A673 (cell line): Measurements from ENCODE around the gene NR5A2.
A peak's percentile ranks its signal among the peaks of the same experiment; 100 is the strongest.

Experiments used
- EZH2 ChIP-seq: fragments of 200-600 bp; sonication (generic); IDR thresholded peaks from 2 replicates; pipeline ENCODE4 v1.6.1; 2017; ENCODE audit warnings: borderline replicate concordance, low read depth, mild to moderate bottlenecking, mixed read lengths, antibody characterized with exemption, low read length; ENCODE audit not compliant: poor library complexity, severe bottlenecking
- TF ChIP-seq, protein P1 (sequence below): fragments of 300-800, 200-600 bp; sonication (generic); conservative IDR thresholded peaks from 2 replicates; pipeline ENCODE4 v1.5.1; 2017; ENCODE audit warnings: low read depth, mild to moderate bottlenecking, antibody characterized with exemption, low read length, moderate library complexity, mixed read lengths

DNA sequence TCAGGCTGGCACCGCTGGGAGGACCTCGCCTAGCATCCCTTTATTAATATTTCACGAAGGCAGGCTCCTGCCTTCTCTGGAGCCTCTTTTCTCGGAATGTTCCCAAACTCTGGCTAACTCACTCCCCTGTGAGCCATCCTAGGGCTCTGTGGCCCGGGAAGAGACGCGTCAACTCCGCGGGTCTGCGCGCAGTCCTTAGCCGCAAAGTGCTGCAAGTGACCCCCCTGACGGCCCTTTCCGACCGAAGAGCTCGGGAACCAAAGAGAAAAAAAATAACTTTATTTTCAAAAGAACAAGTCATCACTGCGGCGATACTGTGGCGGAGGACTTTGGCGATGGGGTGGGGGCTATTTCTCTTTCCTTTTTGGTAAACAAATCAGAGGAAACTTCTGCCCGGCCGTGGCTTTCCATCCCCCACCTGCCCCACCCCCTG, 14.6 kb downstream of the NR5A2 start:
- TF ChIP-seq, protein P1, sequence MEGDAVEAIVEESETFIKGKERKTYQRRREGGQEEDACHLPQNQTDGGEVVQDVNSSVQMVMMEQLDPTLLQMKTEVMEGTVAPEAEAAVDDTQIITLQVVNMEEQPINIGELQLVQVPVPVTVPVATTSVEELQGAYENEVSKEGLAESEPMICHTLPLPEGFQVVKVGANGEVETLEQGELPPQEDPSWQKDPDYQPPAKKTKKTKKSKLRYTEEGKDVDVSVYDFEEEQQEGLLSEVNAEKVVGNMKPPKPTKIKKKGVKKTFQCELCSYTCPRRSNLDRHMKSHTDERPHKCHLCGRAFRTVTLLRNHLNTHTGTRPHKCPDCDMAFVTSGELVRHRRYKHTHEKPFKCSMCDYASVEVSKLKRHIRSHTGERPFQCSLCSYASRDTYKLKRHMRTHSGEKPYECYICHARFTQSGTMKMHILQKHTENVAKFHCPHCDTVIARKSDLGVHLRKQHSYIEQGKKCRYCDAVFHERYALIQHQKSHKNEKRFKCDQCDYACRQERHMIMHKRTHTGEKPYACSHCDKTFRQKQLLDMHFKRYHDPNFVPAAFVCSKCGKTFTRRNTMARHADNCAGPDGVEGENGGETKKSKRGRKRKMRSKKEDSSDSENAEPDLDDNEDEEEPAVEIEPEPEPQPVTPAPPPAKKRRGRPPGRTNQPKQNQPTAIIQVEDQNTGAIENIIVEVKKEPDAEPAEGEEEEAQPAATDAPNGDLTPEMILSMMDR: no peak
- peak; percentile 20 for TF ChIP-seq EZH2
